ENCODE measurements around the gene PCDHB15.

DNA sequence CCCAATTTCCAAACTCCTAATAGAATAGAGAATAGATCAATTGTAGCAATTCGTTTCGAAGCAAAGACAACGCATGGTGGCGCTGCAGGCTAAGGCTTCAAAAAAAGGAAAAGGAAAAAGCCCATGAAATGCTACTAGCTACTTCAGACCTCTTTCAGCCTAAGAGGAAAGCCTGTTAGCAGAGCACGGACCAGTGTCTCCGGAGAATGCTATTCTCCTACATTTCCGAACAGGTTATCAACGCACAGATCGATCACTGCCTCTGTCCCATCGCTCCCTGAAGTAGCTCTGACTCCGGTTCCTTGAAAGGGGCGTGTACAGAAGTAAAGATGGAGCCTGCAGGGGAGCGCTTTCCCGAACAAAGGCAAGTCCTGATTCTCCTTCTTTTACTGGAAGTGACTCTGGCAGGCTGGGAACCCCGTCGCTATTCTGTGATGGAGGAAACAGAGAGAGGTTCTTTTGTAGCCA lies at the start of gene PCDHB15:
- TF ChIP-seq POLR2A (IDR thresholded peaks at IDR 0.05; ENCODE audit: low read length): no peak
- TF ChIP-seq GATA1 (IDR thresholded peaks at IDR 0.05; ENCODE audit: low read depth, low read length): no peak
